Measurements from ENCODE around the gene SAP30BP.

The SAP30BP gene

DNA sequence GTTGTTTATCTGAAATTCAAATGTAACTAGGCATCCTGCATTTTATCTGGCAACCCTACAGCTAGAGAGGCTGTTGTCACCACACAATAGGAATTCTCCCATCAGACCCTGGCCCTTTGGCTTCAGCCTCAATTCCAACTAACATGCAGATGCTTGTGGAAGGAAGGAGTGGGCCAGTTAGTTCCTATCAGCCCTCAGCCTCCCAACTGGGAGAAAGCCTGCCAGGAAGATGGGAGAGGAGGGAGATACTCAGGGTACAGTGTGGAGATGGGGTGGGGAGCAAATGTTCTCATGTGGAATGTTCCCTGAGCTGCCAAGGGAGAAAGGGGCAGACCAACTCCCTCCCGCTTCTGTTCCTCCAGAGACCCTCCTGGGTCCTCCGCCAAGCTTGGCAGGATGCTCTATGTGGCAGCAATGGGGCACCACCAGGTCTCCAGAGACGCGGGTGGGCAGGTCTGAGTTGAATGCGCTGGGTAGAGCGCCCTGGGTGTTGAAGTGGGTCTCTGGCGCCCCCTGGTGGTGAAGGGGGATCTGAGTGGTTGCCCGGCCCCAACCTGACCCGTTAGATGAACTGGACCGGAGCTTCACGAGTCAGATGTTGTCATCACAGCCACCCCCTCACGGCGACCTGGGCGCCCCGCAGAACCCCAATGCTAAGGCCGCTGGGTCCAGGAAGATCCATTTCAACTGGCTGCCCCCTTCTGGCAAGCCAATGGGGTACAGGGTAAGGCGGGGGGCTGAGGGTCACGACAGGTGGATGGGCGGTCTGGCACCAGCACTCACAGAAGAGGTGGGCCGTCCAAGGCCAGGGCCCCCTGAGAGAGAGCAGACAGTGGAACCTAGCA is 82.6 kb downstream of the SAP30BP start (continued):
- TF ChIP-seq ZBTB48 (tag by site-specific recombination; IDR thresholded peaks at IDR 0.05) (no peak), KLF9 (tag by site-specific recombination; IDR thresholded peaks at IDR 0.05; ENCODE audit: low read depth) (0 out of 2 replicates have a peak, but pooled peaks have one; percentile 28), ZNF610 (tag by site-specific recombination; IDR thresholded peaks at IDR 0.05; ENCODE audit: borderline replicate concordance) (no peak), KLF8 (tag by site-specific recombination; IDR thresholded peaks at IDR 0.05) (0 out of 2 replicates have a peak, but pooled peaks have one; percentile 61), SCRT2 (tag by site-specific recombination; IDR thresholded peaks at IDR 0.05) (peak; percentile 94), BCL11B (tag by site-specific recombination; IDR thresholded peaks at IDR 0.05; ENCODE audit: low read depth) (peak; percentile 64; the same call in 1 of the 2 replicates), ZNF629 (tag by site-specific recombination; IDR thresholded peaks at IDR 0.05) (peak; percentile 32; the same call in 1 of the 2 replicates), ZNF747 (tag by site-specific recombination; IDR thresholded peaks at IDR 0.05) (no peak), SP7 (tag by site-specific recombination; IDR thresholded peaks at IDR 0.05) (peak; percentile 27; the same call in 1 of the 2 replicates), ZNF654 (tag by site-specific recombination; IDR thresholded peaks at IDR 0.05; ENCODE audit: low read depth) (peak; percentile 84), ZFHX2 (tag by site-specific recombination; conservative IDR thresholded peaks at IDR 0.05) (peak; percentile 32), ZNF664 (tag by site-specific recombination; IDR thresholded peaks at IDR 0.05) (peak; percentile 60), ZNF394 (tag by site-specific recombination; IDR thresholded peaks at IDR 0.05; ENCODE audit: borderline replicate concordance) (peak; percentile 19; the same call in 1 of the 2 replicates), ZNF600 (tag by site-specific recombination; IDR thresholded peaks at IDR 0.05) (peak; percentile 47; the same call in 1 of the 2 replicates), ZBTB17 (tag by site-specific recombination; IDR thresholded peaks at IDR 0.05) (0 out of 2 replicates have a peak, but pooled peaks have one; percentile 43), GLIS1 (tag by site-specific recombination; IDR thresholded peaks at IDR 0.05) (peak; percentile 44), ZFP37 (tag by site-specific recombination; IDR thresholded peaks at IDR 0.05) (no peak), ZNF404 (tag by site-specific recombination; IDR thresholded peaks at IDR 0.05) (no peak), ZIC2 (tag by site-specific recombination; IDR thresholded peaks at IDR 0.05) (peak; percentile 18; the same call in 1 of the 2 replicates), SCRT1 (tag by site-specific recombination; IDR thresholded peaks at IDR 0.05; ENCODE audit: borderline replicate concordance) (peak; percentile 92), ZNF202 (tag by site-specific recombination; IDR thresholded peaks at IDR 0.05; ENCODE audit: borderline replicate concordance) (no peak), BCL11A (tag by site-specific recombination; IDR thresholded peaks at IDR 0.05; ENCODE audit: low read depth) (peak; percentile 20; the same call in 1 of the 2 replicates), ZSCAN16 (tag by site-specific recombination; IDR thresholded peaks at IDR 0.05) (no peak), ZNF416 (tag by site-specific recombination; IDR thresholded peaks at IDR 0.05) (no peak), ZNF335 (tag by site-specific recombination; conservative IDR thresholded peaks at IDR 0.05) (peak; percentile 58; the same call in 1 of the 2 replicates), ZEB2 (tag by site-specific recombination; IDR thresholded peaks at IDR 0.05) (peak; percentile 59)
- TF ChIP-seq, protein P1, sequence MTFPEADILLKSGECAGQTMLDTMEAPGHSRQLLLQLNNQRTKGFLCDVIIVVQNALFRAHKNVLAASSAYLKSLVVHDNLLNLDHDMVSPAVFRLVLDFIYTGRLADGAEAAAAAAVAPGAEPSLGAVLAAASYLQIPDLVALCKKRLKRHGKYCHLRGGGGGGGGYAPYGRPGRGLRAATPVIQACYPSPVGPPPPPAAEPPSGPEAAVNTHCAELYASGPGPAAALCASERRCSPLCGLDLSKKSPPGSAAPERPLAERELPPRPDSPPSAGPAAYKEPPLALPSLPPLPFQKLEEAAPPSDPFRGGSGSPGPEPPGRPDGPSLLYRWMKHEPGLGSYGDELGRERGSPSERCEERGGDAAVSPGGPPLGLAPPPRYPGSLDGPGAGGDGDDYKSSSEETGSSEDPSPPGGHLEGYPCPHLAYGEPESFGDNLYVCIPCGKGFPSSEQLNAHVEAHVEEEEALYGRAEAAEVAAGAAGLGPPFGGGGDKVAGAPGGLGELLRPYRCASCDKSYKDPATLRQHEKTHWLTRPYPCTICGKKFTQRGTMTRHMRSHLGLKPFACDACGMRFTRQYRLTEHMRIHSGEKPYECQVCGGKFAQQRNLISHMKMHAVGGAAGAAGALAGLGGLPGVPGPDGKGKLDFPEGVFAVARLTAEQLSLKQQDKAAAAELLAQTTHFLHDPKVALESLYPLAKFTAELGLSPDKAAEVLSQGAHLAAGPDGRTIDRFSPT (tag by site-specific recombination; IDR thresholded peaks at IDR 0.05): peak; percentile 81
- TF ChIP-seq, protein P2, sequence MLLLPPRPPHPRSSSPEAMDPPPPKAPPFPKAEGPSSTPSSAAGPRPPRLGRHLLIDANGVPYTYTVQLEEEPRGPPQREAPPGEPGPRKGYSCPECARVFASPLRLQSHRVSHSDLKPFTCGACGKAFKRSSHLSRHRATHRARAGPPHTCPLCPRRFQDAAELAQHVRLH (tag by site-specific recombination; IDR thresholded peaks at IDR 0.05): 0 out of 2 replicates have a peak, but pooled peaks have one; percentile 23
- TF ChIP-seq, protein P3, sequence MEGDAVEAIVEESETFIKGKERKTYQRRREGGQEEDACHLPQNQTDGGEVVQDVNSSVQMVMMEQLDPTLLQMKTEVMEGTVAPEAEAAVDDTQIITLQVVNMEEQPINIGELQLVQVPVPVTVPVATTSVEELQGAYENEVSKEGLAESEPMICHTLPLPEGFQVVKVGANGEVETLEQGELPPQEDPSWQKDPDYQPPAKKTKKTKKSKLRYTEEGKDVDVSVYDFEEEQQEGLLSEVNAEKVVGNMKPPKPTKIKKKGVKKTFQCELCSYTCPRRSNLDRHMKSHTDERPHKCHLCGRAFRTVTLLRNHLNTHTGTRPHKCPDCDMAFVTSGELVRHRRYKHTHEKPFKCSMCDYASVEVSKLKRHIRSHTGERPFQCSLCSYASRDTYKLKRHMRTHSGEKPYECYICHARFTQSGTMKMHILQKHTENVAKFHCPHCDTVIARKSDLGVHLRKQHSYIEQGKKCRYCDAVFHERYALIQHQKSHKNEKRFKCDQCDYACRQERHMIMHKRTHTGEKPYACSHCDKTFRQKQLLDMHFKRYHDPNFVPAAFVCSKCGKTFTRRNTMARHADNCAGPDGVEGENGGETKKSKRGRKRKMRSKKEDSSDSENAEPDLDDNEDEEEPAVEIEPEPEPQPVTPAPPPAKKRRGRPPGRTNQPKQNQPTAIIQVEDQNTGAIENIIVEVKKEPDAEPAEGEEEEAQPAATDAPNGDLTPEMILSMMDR (tag by site-specific recombination; IDR thresholded peaks at IDR 0.05): peak; percentile 97
- TF ChIP-seq, protein P4, sequence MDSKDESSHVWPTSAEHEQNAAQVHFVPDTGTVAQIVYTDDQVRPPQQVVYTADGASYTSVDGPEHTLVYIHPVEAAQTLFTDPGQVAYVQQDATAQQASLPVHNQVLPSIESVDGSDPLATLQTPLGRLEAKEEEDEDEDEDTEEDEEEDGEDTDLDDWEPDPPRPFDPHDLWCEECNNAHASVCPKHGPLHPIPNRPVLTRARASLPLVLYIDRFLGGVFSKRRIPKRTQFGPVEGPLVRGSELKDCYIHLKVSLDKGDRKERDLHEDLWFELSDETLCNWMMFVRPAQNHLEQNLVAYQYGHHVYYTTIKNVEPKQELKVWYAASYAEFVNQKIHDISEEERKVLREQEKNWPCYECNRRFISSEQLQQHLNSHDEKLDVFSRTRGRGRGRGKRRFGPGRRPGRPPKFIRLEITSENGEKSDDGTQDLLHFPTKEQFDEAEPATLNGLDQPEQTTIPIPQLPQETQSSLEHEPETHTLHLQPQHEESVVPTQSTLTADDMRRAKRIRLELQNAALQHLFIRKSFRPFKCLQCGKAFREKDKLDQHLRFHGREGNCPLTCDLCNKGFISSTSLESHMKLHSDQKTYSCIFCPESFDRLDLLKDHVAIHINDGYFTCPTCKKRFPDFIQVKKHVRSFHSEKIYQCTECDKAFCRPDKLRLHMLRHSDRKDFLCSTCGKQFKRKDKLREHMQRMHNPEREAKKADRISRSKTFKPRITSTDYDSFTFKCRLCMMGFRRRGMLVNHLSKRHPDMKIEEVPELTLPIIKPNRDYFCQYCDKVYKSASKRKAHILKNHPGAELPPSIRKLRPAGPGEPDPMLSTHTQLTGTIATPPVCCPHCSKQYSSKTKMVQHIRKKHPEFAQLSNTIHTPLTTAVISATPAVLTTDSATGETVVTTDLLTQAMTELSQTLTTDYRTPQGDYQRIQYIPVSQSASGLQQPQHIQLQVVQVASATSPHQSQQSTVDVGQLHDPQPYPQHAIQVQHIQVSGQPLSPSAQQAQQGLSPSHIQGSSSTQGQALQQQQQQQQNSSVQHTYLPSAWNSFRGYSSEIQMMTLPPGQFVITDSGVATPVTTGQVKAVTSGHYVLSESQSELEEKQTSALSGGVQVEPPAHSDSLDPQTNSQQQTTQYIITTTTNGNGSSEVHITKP (tag by site-specific recombination; IDR thresholded peaks at IDR 0.05): peak; percentile 69

All from HEK293 (cell line).